ENCODE results near the gene TEX14.
"Not testable (repeated sequence)": the region's sequence is repeated elsewhere in the genome, so short reads cannot be mapped to it uniquely, and the experiment has no call there.

TEX14 gene

DNA sequence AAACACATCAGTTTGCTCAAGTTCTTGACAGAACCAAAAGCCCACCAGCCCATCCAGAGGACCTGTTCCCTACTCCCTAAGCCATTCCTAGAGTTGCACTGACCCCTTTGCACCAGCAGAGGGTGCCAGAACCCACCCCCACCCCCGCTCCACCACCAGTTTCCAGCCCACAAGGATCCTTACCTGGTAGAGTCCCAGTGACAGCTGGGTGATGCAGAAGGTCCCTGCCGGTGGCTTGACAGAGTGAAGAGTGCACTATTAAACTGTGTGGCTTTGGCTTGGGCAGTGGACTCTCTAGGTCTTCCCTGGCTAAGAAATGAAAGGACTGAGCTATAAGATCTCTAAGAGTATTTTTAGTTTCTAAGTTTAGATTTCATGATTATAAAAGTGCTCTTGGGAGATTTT, 104.1 kb downstream of the TEX14 start:
- DNase-seq (ENCODE audit: low read depth) = no peak
- TF ChIP-seq, protein P1, sequence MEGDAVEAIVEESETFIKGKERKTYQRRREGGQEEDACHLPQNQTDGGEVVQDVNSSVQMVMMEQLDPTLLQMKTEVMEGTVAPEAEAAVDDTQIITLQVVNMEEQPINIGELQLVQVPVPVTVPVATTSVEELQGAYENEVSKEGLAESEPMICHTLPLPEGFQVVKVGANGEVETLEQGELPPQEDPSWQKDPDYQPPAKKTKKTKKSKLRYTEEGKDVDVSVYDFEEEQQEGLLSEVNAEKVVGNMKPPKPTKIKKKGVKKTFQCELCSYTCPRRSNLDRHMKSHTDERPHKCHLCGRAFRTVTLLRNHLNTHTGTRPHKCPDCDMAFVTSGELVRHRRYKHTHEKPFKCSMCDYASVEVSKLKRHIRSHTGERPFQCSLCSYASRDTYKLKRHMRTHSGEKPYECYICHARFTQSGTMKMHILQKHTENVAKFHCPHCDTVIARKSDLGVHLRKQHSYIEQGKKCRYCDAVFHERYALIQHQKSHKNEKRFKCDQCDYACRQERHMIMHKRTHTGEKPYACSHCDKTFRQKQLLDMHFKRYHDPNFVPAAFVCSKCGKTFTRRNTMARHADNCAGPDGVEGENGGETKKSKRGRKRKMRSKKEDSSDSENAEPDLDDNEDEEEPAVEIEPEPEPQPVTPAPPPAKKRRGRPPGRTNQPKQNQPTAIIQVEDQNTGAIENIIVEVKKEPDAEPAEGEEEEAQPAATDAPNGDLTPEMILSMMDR (conservative IDR thresholded peaks at IDR 0.05; ENCODE audit: low read depth, low read length) = peak; percentile 98

DNA sequence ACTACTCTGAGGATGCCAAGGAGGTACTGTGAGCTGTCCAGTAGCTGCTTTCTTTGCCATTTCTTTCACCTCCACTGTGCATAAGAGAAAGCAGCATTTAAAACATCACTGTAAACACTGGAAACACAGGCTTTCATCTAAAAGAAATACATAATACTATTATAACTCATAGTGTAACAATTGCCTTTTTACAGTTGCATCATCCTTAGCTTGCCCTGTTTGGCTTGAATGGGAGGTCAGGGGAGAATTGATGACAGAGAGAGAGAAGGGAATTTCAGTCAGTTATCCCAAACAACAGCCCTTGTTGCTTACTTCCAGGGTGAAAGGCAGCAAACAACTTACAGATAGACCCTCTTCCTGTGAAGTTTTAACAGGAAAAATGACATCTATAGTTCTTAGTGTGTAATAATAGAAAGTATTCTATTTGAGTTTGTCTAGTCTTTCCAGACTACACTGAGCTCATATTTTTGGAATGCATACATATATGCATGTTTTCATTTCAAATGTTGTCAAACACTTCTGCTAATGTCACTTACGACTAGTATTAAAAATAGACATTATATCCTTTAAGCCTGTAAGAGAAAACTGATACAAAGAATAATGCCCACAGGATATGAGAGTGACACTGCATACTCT, 105.7 kb downstream of the TEX14 start:
- TF ChIP-seq, protein P1 (conservative IDR thresholded peaks at IDR 0.05; ENCODE audit: low read depth, low read length) = no peak
- DNase-seq (ENCODE audit: low read depth) = no peak
- H3K4me3 ChIP-seq (ENCODE audit: low read length) = no peak overlapping the region

More for the DNA sequence above, 104.1 kb downstream of the TEX14 start:
- H3K4me3 ChIP-seq (ENCODE audit: low read length) = no peak overlapping the region

DNA sequence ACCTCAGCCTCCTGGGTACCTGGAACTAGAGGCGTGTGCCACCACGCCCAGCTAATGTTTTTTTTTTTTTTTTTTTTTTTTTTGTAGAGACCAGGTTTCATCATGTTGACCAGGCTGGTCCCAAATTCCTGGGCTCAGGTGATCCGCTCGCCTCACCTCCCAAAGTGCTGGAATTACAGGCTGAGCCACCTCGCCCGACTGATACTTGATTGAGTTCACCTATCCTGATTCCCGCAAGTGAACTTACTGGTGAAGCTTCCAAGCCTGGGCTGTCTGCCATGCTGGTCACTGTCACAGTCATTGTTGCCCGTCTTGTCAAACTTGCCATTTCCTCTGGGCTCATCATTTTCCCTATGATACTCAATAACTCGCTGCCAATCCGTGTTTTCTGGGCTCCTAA, 106.3 kb downstream of the TEX14 start:
- no peak overlapping the region for H3K4me3 ChIP-seq (ENCODE audit: low read length)
- no peak for DNase-seq (ENCODE audit: low read depth)
- TF ChIP-seq, protein P1 (conservative IDR thresholded peaks at IDR 0.05; ENCODE audit: low read depth, low read length) = no peak

DNA sequence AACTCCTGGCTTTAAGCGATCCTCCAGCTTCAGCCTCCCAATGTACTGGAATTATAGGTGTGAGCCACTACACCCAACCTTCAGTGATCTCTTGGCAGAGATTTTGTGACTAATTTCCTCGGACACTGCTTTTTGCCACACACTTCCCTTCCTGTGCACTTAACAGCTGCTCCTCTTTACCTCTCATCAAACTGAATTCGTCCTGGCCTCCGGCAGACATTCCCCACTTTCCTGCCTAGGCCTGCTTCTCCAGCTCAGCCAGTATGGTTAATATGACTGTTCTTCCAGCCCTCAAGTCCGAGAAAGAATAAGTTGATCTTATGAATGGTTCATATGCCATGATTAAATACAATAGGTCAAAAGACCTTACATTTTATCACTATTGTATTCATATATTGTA, 108.4 kb downstream of the TEX14 start:
- no peak for DNase-seq (ENCODE audit: low read depth)
- H3K4me3 ChIP-seq (ENCODE audit: low read length) = no peak overlapping the region
- TF ChIP-seq, protein P1 (conservative IDR thresholded peaks at IDR 0.05; ENCODE audit: low read depth, low read length) = no peak

DNA sequence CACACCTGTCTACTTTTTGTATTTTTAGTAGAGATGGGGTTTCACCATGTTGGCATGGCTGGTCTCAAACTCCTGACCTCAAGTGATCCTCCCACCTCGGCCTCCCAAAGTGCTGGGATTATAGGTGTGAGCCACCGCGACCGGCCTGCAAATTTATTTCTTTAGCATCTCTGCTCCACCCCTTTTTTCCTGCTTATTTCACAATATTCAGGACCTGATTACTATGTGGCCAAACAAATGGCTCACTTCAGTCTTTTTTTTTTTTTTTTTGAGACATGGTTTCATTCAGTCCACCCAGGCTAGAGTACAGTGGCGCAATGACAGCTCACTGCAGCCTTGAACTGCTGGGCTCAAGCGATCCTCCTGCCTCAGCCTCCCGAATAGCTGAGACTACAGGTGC, 109.1 kb downstream of the TEX14 start:
- not testable (repeated sequence) for H3K4me3 ChIP-seq (ENCODE audit: low read length); DNase-seq (ENCODE audit: low read depth)

DNA sequence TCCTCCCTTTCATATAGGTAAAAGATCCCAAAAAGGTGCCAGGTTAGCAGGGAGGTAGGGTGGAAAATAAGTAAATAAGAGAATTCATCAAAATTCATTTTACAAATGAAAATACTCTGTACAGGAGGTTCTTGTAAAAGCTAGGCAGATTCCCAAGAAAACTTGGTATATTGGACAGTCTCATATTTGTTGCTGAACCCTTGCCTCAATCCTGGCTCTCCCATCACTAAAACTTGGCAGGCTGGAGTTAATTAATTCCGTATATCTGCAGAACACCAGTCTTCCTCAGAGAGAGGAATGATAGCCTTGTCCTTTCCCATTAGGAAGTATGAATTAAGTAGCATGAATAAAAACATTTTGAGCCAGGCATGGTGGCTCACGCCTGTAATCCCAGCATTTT, 111.2 kb downstream of the TEX14 start:
- no peak for DNase-seq (ENCODE audit: low read depth)
- TF ChIP-seq, protein P1 (conservative IDR thresholded peaks at IDR 0.05; ENCODE audit: low read depth, low read length) = no peak
- no peak overlapping the region for H3K4me3 ChIP-seq (ENCODE audit: low read length)

DNA sequence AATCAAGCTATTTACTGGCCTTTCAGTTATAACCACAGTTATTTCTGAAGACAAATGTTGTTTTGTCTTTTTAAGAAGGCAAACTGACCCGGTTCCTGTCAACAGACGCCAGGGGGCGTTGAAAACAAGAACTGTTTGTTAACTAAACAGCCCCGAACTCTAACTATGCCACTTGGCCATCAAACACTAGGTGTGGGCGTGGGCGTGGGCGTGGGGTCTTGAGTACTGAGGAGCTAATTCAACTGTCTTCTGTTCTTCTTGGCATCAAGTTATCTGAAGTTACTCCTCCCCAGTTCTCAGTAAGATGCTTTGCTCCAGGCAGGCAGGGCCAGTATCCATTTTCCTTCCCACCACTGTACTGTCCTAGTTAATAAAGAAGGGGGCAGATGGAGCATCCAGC, 114.1 kb downstream of the TEX14 start:
- TF ChIP-seq, protein P1 (conservative IDR thresholded peaks at IDR 0.05; ENCODE audit: low read depth, low read length) = peak; percentile 77
- no peak overlapping the region for H3K4me3 ChIP-seq (ENCODE audit: low read length)
- DNase-seq (ENCODE audit: low read depth) = peak; percentile 7
